Stimulated activated memory B cell treated with anti-CD40 and anti-IgM and Interleukin-4, amounts not matched to agents 10 μg/mL and 1 μg/mL and 100 μg/mL, for 72 hours (primary cell): ENCODE measurements around the gene CAD.
"Not testable (repeated sequence)": the region's sequence is repeated elsewhere in the genome, so short reads cannot be mapped to it uniquely, and the experiment has no call there.

Source experiments
- ATAC-seq: fragments of 150-1000 bp; cut with Tn5 transposase; 2 replicates; pipeline ENCODE4 v1.10.0; 2021
- H3K27ac Mint-ChIP-seq: one replicate; pipeline ENCODE4 v1.8.0; 2022; ENCODE audit warnings: mild to moderate bottlenecking, mixed read lengths
- H3K27me3 Mint-ChIP-seq: one replicate; pipeline ENCODE4 v1.8.0; 2022; ENCODE audit warnings: mixed read lengths
- H3K36me3 Mint-ChIP-seq: one replicate; pipeline ENCODE4 v1.8.0; 2022; ENCODE audit warnings: mixed read lengths
- H3K4me1 Mint-ChIP-seq: one replicate; pipeline ENCODE4 v1.8.0; 2022; ENCODE audit warnings: mixed read lengths
- H3K4me3 Mint-ChIP-seq: one replicate; pipeline ENCODE4 v1.8.0; 2022; ENCODE audit warnings: mild to moderate bottlenecking, moderate library complexity, mixed read lengths
- H3K9me3 Mint-ChIP-seq: one replicate; pipeline ENCODE4 v1.8.0; 2022; ENCODE audit warnings: mixed read lengths

Gene CAD

DNA sequence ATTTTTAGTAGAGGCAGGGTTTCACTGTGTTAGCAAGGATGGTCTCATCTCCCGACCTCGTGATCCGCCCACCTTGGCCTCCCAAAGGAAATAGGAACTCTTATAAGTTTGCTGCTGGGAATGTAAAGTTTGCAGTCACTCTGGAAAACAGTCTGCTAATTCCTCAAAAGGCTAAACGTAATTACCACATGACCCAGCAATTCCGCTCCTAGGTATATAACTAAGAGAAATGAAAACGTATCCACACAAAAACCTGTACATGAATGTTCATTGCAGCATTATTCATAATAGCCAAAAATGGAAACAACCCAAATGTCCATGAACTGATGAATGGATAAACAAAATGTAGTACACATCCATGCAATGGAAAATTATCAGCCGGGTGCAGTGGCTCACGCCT lies 27.2 kb upstream of the CAD start:
- Mint-ChIP-seq H3K4me3 (no peak overlapping the region), H3K36me3 (no peaks in the 10 kb centered on the region), H3K4me1 (peaks cover 6% of the 10 kb centered on the region), H3K27me3 (peaks cover 14% of the 10 kb centered on the region), H3K9me3 (no peaks in the 10 kb centered on the region), H3K27ac (no peak overlapping the region)
- ATAC-seq: no peak

DNA sequence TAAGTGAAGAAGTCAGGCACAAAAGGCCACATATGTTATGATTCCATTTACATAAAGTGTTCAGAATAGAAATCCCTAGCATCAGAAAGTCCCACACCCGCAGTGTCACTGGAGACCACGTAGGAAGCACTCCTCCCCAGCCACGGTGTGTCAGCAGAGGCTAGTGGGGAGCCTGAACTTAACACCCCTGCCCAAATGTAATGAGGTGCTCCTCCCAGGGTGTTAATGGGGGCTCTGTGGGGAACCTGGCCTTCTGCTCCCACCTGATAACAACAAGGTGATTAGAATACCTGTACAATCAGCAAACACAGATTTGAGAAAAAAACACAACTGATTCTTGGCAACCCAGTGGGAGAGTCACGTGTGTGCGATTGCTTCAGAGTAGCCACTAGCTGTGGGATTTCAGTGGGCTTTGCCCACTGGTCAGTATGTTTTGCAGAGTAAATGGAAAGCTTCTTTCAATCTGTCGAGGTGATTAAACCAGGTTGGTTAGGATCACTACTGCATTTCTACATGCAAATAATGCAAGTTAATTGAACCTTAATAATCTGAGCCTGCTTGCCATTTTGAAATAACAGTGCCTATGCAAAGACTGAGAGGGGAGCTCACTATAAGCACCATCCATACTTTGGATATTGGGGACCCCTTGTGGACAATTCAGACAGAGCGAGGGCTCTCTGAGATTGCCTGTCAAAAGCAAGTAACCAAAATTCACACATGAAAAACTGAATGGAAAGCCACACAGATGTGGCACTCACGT lies 25.9 kb upstream of the CAD start:
- Mint-ChIP-seq H3K27ac (no peak overlapping the region), H3K9me3 (no peaks in the 10 kb centered on the region), H3K36me3 (no peaks in the 10 kb centered on the region), H3K4me1 (peaks cover 6% of the 10 kb centered on the region), H3K27me3 (peaks cover 14% of the 10 kb centered on the region), H3K4me3 (no peak overlapping the region)
- peak; percentile 72 for ATAC-seq

DNA sequence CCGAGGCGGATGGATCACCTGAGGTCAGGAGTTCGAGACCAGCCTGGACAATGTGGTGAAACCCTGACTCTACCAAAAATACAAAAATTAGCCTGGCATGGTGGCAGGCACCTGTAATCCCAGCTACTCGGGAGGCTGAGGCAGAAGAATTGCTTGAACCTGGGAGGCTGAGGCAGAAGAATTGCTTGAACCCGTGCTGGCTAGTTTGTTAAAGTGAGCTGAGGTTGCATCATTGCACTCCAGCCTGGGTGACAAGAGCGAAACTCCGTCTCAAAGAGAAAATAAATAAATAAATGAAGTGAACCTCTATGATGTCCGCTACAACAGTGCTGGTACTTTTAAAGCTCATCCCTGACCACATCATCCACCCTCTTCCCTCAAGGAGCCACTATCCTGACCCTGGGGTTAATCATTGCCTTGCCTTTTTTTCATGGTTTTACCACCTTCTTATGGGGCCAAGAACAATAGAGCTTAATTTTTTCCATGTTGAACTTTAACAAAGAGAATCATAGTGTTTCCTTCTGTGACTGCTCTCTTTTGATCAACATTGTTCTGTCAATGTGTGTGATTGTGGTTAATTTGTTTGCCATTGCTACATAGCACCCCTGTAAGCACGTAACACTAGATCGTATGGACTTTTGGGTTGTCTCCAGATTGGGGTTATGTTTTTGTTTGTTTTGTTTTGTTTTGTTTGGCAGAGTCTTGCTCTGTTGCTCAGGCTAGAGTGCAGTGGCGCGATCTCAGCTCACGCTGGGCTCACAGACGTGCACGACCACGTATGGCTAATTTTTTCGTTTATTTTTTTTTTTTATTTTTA lies 22.4 kb upstream of the CAD start:
- H3K36me3 Mint-ChIP-seq: peaks cover 13% of the 10 kb centered on the region
- no peaks in the 10 kb centered on the region for H3K9me3 Mint-ChIP-seq
- H3K4me3 Mint-ChIP-seq: no peak overlapping the region
- H3K27me3 Mint-ChIP-seq: peaks cover 14% of the 10 kb centered on the region
- no peak overlapping the region for H3K27ac Mint-ChIP-seq
- H3K4me1 Mint-ChIP-seq: peaks cover 6% of the 10 kb centered on the region
- no peak for ATAC-seq

DNA sequence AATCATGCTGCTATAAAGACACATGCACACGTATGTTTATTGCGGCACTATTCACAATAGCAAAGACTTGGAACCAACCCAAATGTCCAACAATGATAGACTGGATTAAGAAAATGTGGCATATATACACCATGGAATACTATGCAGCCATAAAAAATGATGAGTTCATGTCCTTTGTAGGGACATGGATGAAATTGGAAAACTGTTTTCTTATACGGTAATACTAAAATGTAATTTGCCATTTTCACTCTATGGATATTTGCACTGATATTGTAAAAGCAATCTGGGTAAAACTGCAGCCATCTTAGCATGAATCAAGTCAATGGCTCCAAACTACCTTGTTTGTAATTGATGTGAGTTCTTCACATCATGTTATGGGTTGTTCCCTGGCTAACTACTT lies 21.4 kb upstream of the CAD start:
- not testable (repeated sequence) for H3K27ac Mint-ChIP-seq, ATAC-seq, H3K4me1 Mint-ChIP-seq, H3K9me3 Mint-ChIP-seq, H3K4me3 Mint-ChIP-seq
- peaks cover 20% of the 10 kb centered on the region for H3K36me3 Mint-ChIP-seq
- peaks cover 14% of the 10 kb centered on the region for H3K27me3 Mint-ChIP-seq

DNA sequence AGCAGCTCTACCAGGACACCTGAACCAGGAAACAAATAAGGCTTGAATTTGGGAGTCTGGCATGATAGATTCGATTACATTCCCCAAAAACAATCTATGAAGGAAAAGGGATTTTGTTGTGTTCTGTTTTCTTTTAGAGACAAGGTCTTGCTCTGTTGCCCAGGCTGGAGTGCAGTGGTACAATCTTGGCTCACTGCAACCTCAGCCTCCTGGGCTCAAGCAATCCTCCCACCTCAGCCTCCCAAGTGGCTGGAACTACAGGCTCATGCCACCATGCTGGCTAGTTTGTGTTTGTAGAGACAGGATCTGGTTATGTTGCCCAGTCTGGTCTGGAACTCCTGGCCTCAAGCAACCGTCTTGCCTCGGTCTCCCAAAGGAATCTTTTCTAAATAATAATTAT lies 19.1 kb upstream of the CAD start:
- H3K27me3 Mint-ChIP-seq, ATAC-seq, H3K9me3 Mint-ChIP-seq, H3K27ac Mint-ChIP-seq, H3K4me1 Mint-ChIP-seq, H3K4me3 Mint-ChIP-seq: not testable (repeated sequence)
- H3K36me3 Mint-ChIP-seq: peaks cover 33% of the 10 kb centered on the region

DNA sequence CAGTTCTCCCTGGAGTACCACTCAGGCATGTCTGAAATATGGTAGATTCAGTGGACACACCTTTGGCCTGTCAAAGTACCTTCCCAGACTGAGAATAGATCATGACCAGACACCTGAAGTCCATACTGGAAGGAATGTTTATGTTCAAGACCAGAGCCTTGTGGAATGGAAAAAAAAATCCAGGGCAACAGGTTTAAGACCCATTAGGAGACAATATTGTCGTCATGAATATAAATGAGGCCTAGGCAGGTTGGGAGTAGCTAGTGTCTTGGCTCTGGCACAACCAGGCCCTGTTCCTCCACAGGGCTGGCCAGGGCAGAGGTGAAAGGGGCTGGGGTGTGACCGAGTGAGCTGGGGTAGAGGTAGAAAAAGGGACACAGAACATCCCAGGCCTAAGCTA lies 18.5 kb upstream of the CAD start:
- Mint-ChIP-seq H3K27ac (no peak overlapping the region), H3K4me1 (peaks cover under 1% of the 10 kb centered on the region)

DNA sequence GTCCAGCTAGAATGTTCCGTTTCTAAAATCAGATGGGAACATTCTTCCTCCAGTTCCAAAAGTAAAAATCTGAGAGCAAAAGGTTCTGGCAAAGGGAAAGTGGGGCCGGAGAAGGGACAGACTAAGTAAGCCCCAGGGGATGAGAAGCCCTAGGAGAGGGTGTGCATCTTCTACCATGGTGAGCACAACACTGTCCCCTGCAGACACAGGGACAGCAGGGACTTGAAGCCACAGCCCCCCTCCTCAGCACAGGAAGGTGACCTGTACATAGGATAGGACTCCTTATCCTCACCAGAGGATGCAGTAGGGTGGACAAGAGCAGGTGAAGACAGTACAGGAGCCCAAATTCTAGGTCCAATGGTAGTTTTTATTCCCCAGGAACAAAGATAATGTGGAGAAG lies 17.9 kb upstream of the CAD start:
- Mint-ChIP-seq H3K4me1 (no peaks in the 10 kb centered on the region), H3K27me3 (no peaks in the 10 kb centered on the region), H3K9me3 (no peaks in the 10 kb centered on the region), H3K27ac (no peak overlapping the region), H3K36me3 (peaks cover 39% of the 10 kb centered on the region), H3K4me3 (no peak overlapping the region)
- no peak for ATAC-seq

More for the DNA sequence above, 18.5 kb upstream of the CAD start:
- Mint-ChIP-seq H3K9me3 (no peaks in the 10 kb centered on the region), H3K27me3 (peaks cover 2% of the 10 kb centered on the region), H3K36me3 (peaks cover 39% of the 10 kb centered on the region), H3K4me3 (no peak overlapping the region)
- ATAC-seq: no peak

DNA sequence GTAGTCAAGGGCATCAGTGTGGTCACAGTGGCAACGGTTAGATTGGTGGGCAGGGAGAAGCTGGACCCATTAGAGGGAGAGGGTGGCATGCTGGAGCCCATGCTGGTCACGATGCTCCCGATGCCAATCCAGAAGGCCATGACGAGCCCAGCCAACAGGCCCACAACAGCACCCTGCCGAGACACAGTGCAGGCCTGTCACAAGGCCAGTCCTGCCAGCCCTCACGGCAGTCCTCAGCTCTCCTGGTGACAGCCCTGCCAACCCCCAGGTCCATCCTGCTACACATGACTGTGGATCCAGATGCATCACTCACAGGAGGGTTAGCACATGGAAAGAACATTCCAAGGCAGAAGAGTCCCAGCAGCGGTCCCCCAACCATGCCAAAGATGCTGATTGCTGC lies 15.5 kb upstream of the CAD start:
- Mint-ChIP-seq H3K27ac (no peak overlapping the region), H3K27me3 (no peaks in the 10 kb centered on the region), H3K4me3 (no peak overlapping the region), H3K9me3 (no peaks in the 10 kb centered on the region), H3K36me3 (peaks cover 61% of the 10 kb centered on the region), H3K4me1 (no peaks in the 10 kb centered on the region)
- no peak for ATAC-seq

DNA sequence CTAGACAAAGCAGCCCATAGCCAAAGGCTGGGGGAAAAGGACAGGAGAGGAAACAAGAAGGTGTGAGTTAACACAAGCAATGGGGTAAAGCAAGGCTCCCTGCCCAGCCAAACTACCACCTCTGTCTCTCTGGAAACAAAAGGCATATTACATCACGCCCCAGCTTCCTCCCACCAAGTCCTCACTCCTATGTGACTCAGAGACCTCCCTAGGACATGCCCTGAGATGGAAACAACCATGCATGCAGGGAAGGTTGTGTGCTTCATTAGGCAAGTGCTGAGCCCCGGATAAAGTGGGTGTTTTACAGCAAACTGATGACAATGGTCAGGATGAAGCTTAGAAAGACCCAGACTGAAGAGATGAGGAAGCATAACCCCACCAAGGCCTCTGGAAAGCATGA lies 14.3 kb upstream of the CAD start:
- Mint-ChIP-seq H3K27me3 (no peaks in the 10 kb centered on the region), H3K4me1 (no peaks in the 10 kb centered on the region), H3K9me3 (no peaks in the 10 kb centered on the region), H3K36me3 (peaks cover 69% of the 10 kb centered on the region), H3K4me3 (no peak overlapping the region), H3K27ac (no peak overlapping the region)
- no peak for ATAC-seq

DNA sequence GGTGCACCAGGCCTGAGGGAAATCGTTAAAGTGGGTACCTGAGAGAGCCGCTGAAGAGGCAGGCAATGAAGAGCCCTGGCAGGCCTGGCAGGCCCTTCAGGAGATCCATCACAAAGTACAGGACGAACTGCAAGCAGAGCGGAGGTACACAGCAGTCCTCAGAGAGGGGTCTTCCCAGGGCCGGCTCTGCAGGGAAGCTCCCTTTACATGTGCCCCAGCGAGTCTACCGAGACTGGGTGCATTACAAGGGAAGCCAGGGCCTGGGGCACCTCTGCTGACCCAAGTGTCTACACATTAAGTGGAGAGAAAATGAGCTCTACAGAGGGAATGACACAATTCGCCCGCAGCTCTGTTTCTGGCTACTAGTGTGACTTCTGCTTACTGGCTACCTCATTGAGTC lies 13.4 kb upstream of the CAD start:
- Mint-ChIP-seq H3K4me3 (no peak overlapping the region), H3K9me3 (no peaks in the 10 kb centered on the region), H3K4me1 (no peaks in the 10 kb centered on the region), H3K27me3 (no peaks in the 10 kb centered on the region), H3K27ac (no peak overlapping the region), H3K36me3 (peaks cover 70% of the 10 kb centered on the region)
- no peak for ATAC-seq

DNA sequence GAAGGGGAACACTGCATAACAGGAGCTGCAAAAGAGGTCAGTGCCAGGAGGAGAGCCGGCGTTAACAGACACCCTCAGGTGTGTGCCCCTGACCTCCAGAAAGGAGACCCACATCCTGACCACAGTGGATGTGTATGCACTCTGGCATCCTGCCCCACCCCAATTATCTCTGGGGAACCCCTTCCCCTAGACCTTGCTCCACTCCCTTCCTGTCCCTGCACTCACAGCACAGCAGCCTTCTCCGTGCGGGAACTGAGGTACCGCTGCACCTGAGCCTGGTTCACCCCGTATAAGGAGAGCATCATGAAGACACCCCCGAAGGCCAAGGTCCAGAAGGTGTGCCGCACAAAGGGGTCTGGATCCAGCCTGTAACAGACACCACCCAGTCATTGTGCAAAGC lies 12.6 kb upstream of the CAD start:
- H3K4me3 Mint-ChIP-seq: no peak overlapping the region
- no peak for ATAC-seq
- peaks cover 68% of the 10 kb centered on the region for H3K36me3 Mint-ChIP-seq
- no peaks in the 10 kb centered on the region for H3K27me3 Mint-ChIP-seq
- H3K9me3 Mint-ChIP-seq: no peaks in the 10 kb centered on the region
- H3K27ac Mint-ChIP-seq: no peak overlapping the region
- H3K4me1 Mint-ChIP-seq: peaks cover 4% of the 10 kb centered on the region

DNA sequence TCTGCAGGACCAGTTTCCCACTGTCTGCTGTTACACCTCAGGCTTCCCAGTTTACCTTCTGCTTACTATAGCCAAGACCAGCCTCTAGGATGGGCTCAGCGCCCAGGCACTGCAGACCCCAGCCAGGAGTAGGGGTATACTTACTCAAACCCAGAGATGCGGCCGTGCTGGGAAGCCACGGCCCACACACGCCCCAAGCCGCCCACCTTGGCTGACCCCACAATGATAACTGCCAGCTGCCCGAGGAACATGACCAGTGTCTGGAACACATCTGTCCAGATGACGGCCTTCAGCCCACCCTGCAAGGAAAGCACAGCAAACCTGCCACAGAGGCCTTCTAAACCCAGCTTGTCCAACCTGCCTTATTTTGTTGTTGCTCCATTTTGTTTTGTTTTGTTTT lies 12.0 kb upstream of the CAD start:
- peaks cover 10% of the 10 kb centered on the region for H3K4me1 Mint-ChIP-seq
- H3K36me3 Mint-ChIP-seq: peaks cover 67% of the 10 kb centered on the region
- no peak overlapping the region for H3K27ac Mint-ChIP-seq
- no peak overlapping the region for H3K4me3 Mint-ChIP-seq
- no peaks in the 10 kb centered on the region for H3K27me3 Mint-ChIP-seq
- H3K9me3 Mint-ChIP-seq: no peaks in the 10 kb centered on the region
- no peak for ATAC-seq

DNA sequence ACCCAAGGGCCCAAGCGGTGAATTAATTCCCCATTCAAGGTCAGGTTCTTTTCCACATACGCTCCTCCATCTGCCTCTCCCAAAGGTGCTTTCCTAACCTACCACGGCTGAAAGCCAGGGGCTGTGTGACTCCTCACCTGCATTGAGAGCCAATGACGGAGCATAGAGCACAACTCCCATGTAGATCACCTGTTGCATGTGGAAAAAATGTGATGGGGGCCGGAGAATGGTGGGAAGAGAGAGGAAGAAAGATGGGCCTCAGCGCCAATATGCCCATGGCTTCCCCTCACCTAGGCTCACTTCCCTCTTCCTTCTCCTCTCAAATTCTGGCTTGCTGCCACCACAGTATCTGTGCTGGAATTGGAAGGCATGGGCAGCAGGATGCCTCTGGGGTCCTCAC lies 10.8 kb upstream of the CAD start:
- no peak for ATAC-seq
- H3K27me3 Mint-ChIP-seq: no peaks in the 10 kb centered on the region
- H3K9me3 Mint-ChIP-seq: no peaks in the 10 kb centered on the region
- peaks cover 15% of the 10 kb centered on the region for H3K4me1 Mint-ChIP-seq
- H3K27ac Mint-ChIP-seq: no peak overlapping the region
- H3K36me3 Mint-ChIP-seq: peaks cover 64% of the 10 kb centered on the region
- H3K4me3 Mint-ChIP-seq: no peak overlapping the region

DNA sequence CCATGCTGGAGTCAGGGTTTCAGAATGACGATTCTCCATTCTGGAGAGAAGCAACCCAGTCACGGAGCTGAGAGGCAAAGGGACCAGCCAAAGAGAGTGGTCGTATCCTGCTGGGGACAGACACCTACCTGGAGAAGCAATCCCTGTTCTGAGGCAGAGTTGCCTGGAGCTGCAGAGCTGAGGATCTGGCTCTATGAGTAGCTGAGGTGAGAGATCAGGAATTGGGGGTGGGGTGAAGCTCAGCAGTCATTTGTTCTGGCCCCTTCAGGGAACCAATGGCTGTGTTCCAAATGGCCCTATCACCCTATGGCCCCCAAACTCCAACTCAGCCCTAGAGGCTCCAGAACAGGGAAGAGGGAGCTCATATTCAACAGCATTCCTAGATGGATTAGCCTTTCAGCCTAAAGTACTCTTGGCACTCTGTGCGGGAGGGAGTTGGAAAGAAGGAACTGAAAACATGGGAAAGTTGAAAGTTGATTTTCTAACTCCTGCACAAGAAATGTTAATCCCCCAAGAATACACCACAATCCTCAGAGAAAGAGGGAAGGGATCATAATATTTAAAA lies 8.6 kb upstream of the CAD start:
- no peak overlapping the region for H3K4me3 Mint-ChIP-seq
- peaks cover 46% of the 10 kb centered on the region for H3K36me3 Mint-ChIP-seq
- H3K4me1 Mint-ChIP-seq: peaks cover 27% of the 10 kb centered on the region
- ATAC-seq: no peak
- no peak overlapping the region for H3K27ac Mint-ChIP-seq
- H3K9me3 Mint-ChIP-seq: no peaks in the 10 kb centered on the region
- H3K27me3 Mint-ChIP-seq: no peaks in the 10 kb centered on the region

DNA sequence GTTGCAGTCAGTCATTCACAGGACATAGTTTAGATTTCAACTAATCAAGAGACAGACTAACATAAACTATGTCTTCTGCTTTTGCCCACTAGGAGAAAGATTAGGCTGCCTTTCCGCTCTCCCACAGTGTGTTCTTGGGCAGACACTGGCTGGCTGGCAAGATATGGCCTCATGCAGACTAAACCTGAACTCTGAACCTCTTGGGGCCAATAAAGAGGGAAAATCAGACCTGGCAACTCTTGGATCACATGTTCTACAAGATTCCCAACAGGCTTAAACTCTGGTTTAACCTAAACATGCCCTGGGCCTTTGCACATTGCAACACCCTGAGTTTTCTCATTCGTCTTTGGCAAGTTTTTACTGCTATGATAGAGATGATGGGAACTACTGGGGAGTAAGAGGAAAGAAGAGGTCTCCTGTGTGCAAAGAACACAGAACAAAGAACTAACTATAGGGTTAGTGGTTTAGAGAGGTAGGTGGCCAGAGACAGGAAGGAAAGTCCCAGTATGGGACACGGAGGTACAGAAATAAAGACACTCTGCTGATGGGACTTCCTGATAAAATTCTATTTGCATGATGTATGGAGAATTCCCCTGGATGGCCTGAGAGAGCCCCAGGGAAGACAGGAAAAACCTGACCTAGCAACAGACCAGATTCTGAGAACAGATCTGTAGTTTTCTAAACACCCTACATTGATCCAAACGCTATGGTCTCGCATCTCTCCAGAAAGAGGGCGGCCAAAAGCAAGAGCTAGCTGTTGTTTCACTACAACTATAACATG lies 7.4 kb upstream of the CAD start:
- no peaks in the 10 kb centered on the region for H3K27me3 Mint-ChIP-seq
- no peaks in the 10 kb centered on the region for H3K9me3 Mint-ChIP-seq
- peaks cover 31% of the 10 kb centered on the region for H3K4me1 Mint-ChIP-seq
- H3K27ac Mint-ChIP-seq: peak overlapping the region; percentile 62
- peaks cover 40% of the 10 kb centered on the region for H3K36me3 Mint-ChIP-seq
- ATAC-seq: no peak
- peak overlapping the region; percentile 15 for H3K4me3 Mint-ChIP-seq
